Subcutaneous abdominal adipose tissue (tissue), 5 donors: ENCODE data around the gene MAJIN.

Source experiments
- H3K27ac ChIP-seq: one replicate; pipeline ENCODE4 v1.7.0; 2013; ENCODE audit warnings: low read depth, mild to moderate bottlenecking, inconsistent platforms, low read length, moderate library complexity
- H3K27me3 ChIP-seq, 5 donors: one replicate each; pipeline ENCODE4 v1.7.0; 2013; ENCODE audit warnings: low read length in 5 of 5, inconsistent platforms in 1 of 5; ENCODE audit not compliant: control insufficient read depth in 5 of 5, insufficient read depth in 4 of 5
- H3K36me3 ChIP-seq, 5 donors: one replicate each; pipeline ENCODE4 v1.7.0; 2013; ENCODE audit warnings: low read length in 5 of 5; ENCODE audit not compliant: control insufficient read depth in 5 of 5, insufficient read depth in 5 of 5
- H3K4me1 ChIP-seq, 5 donors: one replicate each; pipeline ENCODE4 v1.7.0; 2013; ENCODE audit warnings: low read length in 5 of 5, mild to moderate bottlenecking in 3 of 5, moderate library complexity in 1 of 5; ENCODE audit not compliant: control insufficient read depth in 5 of 5, insufficient read depth in 5 of 5
- H3K4me3 ChIP-seq, 5 donors: one replicate each; pipeline ENCODE4 v1.7.0; 2013; ENCODE audit warnings: low read length in 5 of 5, low read depth in 1 of 5
- H3K9ac ChIP-seq, 5 donors: one replicate each; pipeline ENCODE4 v1.7.0; 2013; ENCODE audit warnings: low read length in 5 of 5, mild to moderate bottlenecking in 4 of 5, moderate library complexity in 3 of 5
- H3K9me3 ChIP-seq, 5 donors: one replicate each; pipeline ENCODE4 v1.7.0; 2013; ENCODE audit warnings: low read length in 5 of 5; ENCODE audit not compliant: control insufficient read depth in 5 of 5
- donor health status: healthy.
- donor health status: healthy.
- donor health status: healthy.
- donor health status: healthy.
- donor health status: healthy.

Gene MAJIN

GRCh38 chr11:64971421-64972233 is at the start of gene MAJIN:
TSS of gene MAJIN (minus strand) at chr11:64972108. CDS start at chr11:64959405, 12,703 bp downstream.
- Histone ChIP-seq H3K36me3 (no peaks in the 10 kb centered on the region), H3K9me3 (no peaks in the 10 kb centered on the region), H3K9ac (peak within 1 kb of the TSS in 4 of 5 donors; percentile 7 to 56 (median 45)), H3K4me1 (peaks cover 0 to 12% (median 12%) of the 10 kb centered on the region in 5 donors), H3K27ac (no peak within 1 kb of the TSS), H3K4me3 (peak within 1 kb of the TSS; percentile 56 to 71 (median 60)), H3K27me3 (peaks cover 0 to 4% (median 0%) of the 10 kb centered on the region in 5 donors)

- H3K27ac ChIP-seq, result no peak overlapping the region
- peaks cover 0 to 6% (median 3%) of the 10 kb centered on the region in 5 donors for H3K4me1 ChIP-seq
- no peak overlapping the region for H3K4me3 ChIP-seq
- H3K36me3 ChIP-seq, result peaks cover 0 to 39% (median 28%) of the 10 kb centered on the region in 5 donors
- H3K9me3 ChIP-seq, result no peaks in the 10 kb centered on the region
- no peak overlapping the region for H3K9ac ChIP-seq
- no peaks in the 10 kb centered on the region for H3K27me3 ChIP-seq
Measured at GRCh38 chr11:65021509-65021908, 49.6 kb upstream of the MAJIN start.

GRCh38 chr11:65021003-65021402 is 49.1 kb upstream of the MAJIN start:
- peaks cover 0 to 39% (median 28%) of the 10 kb centered on the region in 5 donors for H3K36me3 ChIP-seq
- no peak overlapping the region for H3K4me3 ChIP-seq
- H3K27ac ChIP-seq, result no peak overlapping the region
- H3K9ac ChIP-seq, result no peak overlapping the region
- no peaks in the 10 kb centered on the region for H3K27me3 ChIP-seq
- no peaks in the 10 kb centered on the region for H3K9me3 ChIP-seq
- peaks cover 0 to 6% (median 3%) of the 10 kb centered on the region in 5 donors for H3K4me1 ChIP-seq

GRCh38 chr11:65019824-65020223 is 47.9 kb upstream of the MAJIN start:
- H3K9ac ChIP-seq, result peak overlapping the region in 1 of 5 donors; percentile 26
- no peaks in the 10 kb centered on the region for H3K9me3 ChIP-seq
- no peak overlapping the region for H3K4me3 ChIP-seq
- no peaks in the 10 kb centered on the region for H3K27me3 ChIP-seq
- H3K4me1 ChIP-seq, result peaks cover 0 to 13% (median 5%) of the 10 kb centered on the region in 5 donors
- H3K36me3 ChIP-seq, result peaks cover 0 to 39% (median 28%) of the 10 kb centered on the region in 5 donors
- no peak overlapping the region for H3K27ac ChIP-seq

GRCh38 chr11:65017937-65018336 is 46.0 kb upstream of the MAJIN start:
- H3K27me3 ChIP-seq, result no peaks in the 10 kb centered on the region
- H3K9me3 ChIP-seq, result no peaks in the 10 kb centered on the region
- no peak overlapping the region for H3K9ac ChIP-seq
- peaks cover 0 to 39% (median 28%) of the 10 kb centered on the region in 5 donors for H3K36me3 ChIP-seq
- H3K4me1 ChIP-seq, result peaks cover 3 to 30% (median 18%) of the 10 kb centered on the region in 5 donors
- H3K4me3 ChIP-seq, result no peak overlapping the region
- H3K27ac ChIP-seq, result no peak overlapping the region

GRCh38 chr11:65016705-65017104 is 44.8 kb upstream of the MAJIN start:
- Histone ChIP-seq H3K9ac (no peak overlapping the region), H3K27me3 (no peaks in the 10 kb centered on the region), H3K27ac (no peak overlapping the region), H3K4me1 (peaks cover 3 to 31% (median 19%) of the 10 kb centered on the region in 5 donors), H3K9me3 (no peaks in the 10 kb centered on the region), H3K4me3 (no peak overlapping the region), H3K36me3 (peaks cover 0 to 30% (median 20%) of the 10 kb centered on the region in 5 donors)

- no peaks in the 10 kb centered on the region for H3K9me3 ChIP-seq
- H3K9ac ChIP-seq, result peak overlapping the region in 4 of 5 donors; percentile 84 to 96 (median 94)
- H3K4me3 ChIP-seq, result peak overlapping the region; percentile 40 to 93 (median 86)
- peaks cover 3 to 31% (median 19%) of the 10 kb centered on the region in 5 donors for H3K4me1 ChIP-seq
- H3K27ac ChIP-seq, result peak overlapping the region; percentile 96
- peaks cover 0 to 16% (median 10%) of the 10 kb centered on the region in 5 donors for H3K36me3 ChIP-seq
- no peaks in the 10 kb centered on the region for H3K27me3 ChIP-seq
Measured at GRCh38 chr11:65014726-65015227, 42.9 kb upstream of the MAJIN start.

- Histone ChIP-seq H3K36me3 (peaks cover 0 to 13% (median 8%) of the 10 kb centered on the region in 5 donors), H3K9me3 (no peaks in the 10 kb centered on the region), H3K4me1 (peaks cover 3 to 31% (median 19%) of the 10 kb centered on the region in 5 donors), H3K9ac (peak within 1 kb of the TSS; percentile 38 to 96 (median 93)), H3K4me3 (peak within 1 kb of the TSS; percentile 69 to 93 (median 86)), H3K27ac (peak within 1 kb of the TSS; percentile 96), H3K27me3 (no peaks in the 10 kb centered on the region)
Measured at GRCh38 chr11:65013888-65014725, 42.2 kb upstream of the MAJIN start, which contains the start of gene ARL2. TSS of gene ARL2 (plus strand) at chr11:65014160. CDS start at chr11:65014208, 48 bp downstream.

GRCh38 chr11:65013130-65013887 is 41.4 kb upstream of the MAJIN start:
- Histone ChIP-seq H3K36me3 (peaks cover 0 to 7% (median 2%) of the 10 kb centered on the region in 5 donors), H3K9me3 (no peaks in the 10 kb centered on the region), H3K27me3 (no peaks in the 10 kb centered on the region), H3K9ac (peak overlapping the region; percentile 38 to 96 (median 93)), H3K4me3 (peak overlapping the region; percentile 69 to 93 (median 86)), H3K4me1 (peaks cover 3 to 31% (median 19%) of the 10 kb centered on the region in 5 donors), H3K27ac (peak overlapping the region; percentile 96)
